Stimulated activated CD8-positive, alpha-beta memory T cell treated with anti-CD3 and anti-CD28 coated beads, Interleukin-15, amount 100 ng/mL, for 4 hours (primary cell): ENCODE measurements around the gene GALNT9.
"Not testable (repeated sequence)": the region's sequence is repeated elsewhere in the genome, so short reads cannot be mapped to it uniquely, and the experiment has no call there.

Experiments used
- DNase-seq, 2 donors: peaks; one replicate each; pipeline ENCODE4 v3.0.0-alpha.2; 2020; ENCODE audit warnings: low read depth in 2 of 2

The GALNT9 gene

DNA sequence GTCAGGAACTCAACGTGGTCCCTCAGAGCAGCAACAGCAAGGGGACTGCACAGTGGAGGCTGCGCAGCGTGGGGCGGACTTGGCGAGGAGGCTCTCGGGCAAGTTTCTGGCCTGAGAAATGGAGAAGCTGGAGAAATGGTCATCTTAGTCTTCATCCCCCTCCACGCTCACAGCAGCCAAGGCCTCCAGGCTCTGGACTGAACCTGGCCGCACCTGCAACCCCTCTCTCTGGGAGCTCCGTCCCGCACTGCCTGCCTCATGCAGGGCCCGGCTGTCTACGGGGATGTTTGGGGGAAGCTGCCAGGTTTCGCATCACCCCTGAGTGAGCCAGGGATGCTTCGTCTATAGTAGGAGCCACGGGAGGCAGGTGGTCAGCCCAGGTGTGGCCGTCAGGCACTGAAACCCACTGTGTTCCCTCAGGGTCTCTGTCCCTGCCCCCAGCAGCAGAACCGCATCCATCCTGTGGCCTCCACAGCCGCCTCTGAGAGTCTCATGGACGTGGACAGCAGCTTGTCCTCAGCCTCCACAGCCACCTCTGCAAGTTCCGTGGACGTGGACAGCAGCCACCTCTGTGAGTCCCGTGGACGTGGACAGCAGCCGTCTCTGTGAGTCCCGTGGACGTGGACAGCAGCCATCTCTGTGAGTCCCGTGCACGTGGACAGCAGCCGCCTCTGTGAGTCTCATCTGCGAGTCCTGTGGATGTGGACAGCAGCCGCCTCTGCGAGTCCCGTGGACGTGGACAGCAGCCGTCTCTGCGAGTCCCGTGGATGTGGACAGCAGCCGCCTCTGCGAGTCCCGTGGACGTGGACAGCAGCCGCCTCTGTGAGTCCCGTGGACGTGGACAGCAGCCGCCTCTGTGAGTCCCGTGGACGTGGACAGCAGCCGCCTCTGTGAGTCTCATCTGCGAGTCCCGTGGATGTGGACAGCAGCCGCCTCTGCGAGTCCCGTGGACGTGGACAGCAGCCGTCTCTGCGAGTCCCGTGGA lies 29.1 kb upstream of the GALNT9 start:
- not testable (repeated sequence) for DNase-seq

DNA sequence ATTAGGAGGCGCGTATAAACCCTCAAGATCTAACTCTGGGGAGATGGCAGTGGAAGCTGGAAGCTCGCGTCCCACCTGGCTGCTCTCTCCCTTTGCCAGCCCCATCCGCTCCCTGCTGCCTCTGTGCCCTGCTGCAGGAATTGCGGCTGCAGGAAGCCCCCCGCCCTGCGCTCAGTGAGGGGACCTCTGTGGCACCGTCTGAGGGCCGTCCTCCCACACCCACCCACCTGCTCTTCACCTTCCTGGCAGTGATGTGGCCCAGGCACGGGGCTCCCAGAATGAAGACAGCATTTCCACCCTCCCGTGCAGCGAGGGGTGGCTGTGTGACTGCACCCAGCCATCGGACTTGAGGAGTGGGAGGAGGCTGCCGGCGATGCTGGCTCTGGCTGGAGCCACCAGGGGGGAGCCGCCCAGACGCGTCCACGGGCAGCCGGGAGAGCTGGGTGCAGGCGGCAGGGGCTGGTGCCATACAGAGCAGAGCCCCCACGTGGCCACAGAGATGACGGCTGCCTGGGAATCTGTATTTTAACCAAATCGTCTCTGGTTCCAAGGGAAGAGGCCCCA lies 28.3 kb upstream of the GALNT9 start:
- no peak for DNase-seq

DNA sequence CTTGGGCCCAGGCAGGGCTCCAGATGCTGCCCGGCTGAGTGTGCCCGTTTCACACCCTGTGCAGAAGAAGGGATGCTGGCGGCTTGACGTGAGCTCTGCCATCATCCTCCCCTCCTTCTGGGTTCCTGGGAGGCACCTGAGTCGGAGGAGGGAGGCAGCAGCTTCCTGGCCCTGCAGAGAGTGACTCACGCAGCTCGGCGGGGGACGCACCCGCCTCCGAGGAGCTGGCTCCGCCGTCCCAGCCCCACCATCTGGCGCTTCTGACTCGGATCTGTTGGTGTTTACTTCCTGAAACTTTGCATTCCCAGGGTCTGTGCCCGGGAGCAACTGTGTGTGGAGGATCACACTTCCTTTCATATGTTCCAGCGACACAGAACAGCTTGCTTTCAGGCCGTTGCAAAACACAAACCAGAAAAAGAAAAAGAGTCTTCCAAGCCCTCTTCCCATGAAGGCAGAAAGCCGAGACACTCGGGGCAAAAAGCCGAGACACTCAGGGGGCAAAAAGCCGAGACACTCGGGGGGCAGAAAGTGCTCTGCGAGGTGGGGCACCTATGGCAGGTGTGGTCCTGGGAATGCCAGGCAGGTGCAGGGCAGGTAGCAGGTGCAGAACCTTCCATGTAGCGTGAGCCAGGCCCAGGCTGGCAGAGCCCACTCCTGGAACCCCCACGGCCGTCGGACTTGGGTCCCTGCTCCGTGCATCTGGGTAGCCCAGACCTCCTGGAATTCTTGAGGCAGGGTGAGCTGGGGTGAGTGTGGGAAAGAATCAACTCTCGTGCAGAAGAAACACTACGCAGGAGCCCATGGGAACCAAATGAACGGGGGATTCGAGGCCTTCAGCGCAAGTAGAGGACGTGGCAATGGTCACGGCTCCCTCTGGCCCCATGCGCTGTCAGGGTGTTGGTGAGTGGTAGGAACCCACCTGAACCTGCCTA lies 27.6 kb upstream of the GALNT9 start:
- DNase-seq, result no peak

DNA sequence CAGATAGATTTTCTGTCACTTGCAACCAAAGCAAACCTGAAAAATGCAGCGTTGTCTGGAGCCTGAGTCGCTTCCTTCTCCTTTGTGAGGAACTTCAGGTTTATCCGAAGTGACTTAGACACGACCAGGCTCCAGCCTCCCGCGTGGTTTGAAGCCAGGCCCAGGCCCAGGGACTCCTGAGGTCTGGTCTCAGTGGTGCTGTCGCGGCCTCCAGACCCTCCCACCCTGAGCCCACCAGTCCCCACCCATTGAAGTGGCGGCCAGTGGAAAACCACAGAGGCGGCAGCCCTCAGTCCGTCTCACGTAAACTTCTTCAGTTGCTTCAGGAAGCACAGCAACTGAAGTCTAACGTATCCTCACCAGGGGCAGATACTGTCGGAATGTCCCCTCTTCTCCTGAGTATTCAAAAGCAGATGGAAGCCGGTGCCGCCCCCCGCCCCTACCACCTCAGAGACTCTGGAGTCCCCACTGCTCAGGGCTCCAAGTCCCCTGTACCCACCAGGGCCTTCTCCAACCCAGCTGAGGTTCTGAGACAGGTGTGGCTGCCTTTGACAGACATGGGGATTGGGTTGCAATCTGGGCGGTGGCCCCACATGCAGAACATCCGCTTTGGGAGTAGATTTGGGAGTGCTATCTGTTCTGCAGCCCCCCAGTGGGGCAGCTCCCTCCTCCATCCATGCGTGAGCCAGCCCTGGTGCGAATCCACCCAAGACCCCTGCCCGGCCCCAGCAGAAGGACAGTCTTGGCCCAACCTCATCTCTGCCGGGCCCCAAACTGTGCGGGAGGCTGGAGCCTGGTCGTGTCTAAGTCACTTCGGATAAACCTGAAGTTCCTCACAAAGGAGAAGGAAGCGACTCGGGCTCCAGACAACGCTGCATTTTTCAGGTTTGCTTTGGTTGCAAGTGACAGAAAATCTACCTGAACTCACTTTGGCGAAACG lies 26.6 kb upstream of the GALNT9 start:
- DNase-seq, result no peak

DNA sequence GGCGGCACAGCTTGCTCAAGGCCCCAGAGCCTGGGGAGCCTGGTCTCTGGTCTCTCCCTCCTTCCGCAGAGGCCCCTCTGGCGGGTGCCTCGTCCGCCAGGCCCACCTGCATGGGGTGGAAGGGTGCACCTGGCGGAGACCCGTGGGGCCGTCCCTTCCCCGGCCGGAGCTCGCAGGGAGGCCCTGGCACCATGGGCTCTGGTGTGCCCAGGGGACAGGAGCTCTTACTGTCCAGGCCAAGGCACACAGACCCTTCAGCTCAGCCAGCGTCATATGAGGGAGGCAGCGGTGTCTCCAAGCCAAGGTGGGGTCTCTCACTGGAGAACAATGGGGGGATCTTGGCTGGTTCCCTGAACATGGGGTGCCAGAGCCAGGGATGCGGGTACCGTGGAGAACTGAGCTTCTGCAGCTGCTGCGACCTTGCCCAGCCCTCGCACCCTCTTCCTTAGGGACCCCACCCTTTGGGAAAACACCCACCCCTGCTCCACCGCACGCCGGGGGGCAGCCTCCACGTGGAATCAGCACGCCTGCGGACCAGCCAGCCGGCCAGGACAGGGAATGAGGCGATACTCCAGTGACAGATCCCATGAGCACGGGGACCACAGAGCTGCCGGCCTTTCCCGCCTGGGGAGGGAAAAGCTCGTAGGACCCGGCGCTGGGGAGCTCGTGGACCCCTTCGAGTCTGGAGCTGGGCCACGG lies 25.7 kb upstream of the GALNT9 start:
- DNase-seq, result no peak

DNA sequence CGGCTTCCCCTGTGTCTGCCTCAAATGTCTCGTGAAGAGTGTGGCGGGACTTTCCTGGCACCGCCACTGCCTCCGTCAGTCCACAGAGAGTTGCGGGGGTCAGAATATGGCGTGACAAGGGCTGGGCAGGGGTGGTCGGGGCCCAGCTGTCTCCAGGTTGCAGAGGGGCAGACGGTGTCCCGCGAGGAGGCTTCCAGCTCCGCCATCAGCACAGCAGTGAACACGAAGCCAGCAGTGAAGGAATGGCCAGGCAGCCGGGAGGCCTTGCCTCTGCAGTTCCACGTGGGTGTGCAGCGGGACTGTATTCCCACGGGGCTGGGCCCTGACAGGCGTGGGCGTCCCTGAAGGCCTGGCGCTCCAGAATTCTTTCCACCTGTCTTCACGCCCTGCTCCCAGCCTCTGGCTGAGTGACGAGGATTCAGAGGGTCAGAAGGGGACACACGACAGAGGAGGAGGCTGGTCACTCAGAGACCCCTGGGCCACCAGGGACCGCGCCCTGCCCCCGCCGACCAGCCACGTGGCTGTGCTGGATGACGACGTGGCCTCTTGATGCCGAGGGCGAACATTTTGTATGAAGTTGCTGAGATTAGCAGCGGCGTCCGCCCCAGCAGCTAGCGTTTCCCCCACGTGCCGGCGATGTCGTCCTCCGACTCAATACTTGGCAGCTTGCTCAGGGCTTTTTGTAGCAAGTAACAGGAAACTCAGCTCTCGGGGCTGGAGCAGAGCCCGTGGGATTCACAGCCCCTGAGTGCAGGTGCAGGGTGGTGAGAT lies 25.0 kb upstream of the GALNT9 start:
- no peak for DNase-seq

DNA sequence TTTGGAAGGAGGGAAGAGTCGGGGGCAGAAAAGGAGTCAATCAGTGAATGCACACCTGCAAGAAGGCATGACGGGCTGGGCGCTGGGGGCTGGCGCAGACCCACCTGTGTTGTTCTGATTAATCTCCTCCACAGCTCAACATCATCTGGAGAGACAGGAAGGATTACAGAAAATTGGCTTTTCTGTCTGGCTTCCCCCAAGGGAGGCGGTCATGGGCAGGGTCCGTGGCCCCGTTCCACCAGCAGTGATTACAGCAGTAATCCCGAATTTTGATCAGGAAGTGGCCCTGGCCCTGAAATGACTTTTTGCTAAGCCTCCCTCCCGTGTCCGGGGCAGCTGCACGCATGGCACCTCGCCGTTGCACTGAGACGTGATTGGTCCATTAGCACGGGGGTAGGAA lies 24.4 kb upstream of the GALNT9 start:
- DNase-seq, result no peak

DNA sequence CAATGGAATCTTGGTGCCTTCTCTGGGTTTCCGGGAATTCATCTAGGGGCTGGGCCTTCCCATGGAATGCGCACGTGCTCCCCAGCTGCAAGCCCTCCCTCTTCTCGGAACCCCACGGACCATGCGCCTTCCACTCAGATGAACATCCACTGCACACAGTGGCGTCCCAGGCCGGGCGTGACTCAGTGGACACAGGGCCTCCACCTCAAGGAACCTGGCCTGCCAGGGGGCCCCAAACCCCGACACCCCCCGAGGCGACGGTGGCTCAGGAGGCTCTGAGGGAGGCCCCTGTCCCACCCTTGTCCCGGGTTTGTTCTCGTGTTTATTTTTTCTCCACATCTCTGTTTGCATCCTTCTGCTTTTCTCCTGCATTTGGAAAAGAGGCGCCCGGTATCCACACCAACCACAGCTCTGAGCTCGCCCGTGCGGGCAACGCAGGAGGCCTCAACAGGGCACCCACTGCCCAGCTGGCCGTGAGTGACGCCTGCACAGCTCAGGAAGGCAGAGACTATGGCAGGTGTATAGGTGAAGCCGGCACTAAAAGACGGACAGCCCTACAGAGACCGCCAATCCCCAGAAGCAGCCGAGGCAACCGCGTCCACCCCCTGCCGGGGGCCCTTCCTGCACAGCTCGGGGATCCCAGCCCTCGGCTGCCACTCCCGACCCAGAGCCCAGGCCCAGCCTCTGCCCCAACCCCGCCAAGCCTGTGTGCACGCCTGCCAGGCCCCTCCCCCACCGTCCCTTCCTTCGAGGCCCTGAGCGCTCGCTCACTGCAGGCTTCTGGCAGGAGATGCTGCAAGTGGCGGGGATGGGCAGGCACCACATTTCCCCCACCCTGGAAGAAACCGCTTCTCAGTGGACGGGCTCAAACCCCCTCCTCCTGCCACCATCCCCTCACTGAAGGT lies 23.8 kb upstream of the GALNT9 start:
- no peak for DNase-seq

DNA sequence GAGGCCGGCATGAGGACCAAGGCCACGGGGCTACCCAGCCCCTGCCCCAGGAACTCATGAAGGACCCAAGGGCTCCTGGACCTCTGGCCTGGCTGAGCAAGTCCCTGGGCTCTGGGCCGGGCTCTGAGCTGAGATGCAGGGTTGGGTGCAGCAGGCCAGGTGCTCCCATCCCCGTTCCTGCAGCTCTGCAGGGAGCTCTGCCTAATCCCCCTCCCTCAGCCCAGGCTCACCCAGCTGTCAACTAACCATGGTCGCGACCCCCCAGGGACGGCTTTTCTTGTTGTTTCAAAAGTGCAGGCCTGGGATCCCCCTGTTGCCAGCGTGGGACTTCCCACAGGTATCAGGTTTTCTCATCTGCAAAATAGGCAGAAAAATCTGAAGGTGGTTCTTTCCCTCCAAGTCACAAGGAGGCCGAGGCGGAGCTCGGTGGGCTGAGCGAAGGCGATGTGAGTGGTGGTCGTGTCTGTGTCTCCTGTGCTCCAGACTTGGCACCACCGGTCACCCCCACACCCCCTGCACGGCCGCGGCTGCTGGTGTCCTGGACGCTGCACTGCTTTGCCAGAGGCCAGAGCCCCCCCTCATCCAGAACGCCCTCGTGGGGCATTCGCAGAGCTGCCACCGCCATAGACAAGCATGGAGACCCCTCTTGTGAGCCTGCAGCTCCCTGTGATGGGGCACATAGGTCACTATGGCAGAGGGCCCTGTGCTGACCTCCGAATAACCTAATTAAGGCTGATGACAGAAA lies 22.5 kb upstream of the GALNT9 start:
- DNase-seq, result no peak

DNA sequence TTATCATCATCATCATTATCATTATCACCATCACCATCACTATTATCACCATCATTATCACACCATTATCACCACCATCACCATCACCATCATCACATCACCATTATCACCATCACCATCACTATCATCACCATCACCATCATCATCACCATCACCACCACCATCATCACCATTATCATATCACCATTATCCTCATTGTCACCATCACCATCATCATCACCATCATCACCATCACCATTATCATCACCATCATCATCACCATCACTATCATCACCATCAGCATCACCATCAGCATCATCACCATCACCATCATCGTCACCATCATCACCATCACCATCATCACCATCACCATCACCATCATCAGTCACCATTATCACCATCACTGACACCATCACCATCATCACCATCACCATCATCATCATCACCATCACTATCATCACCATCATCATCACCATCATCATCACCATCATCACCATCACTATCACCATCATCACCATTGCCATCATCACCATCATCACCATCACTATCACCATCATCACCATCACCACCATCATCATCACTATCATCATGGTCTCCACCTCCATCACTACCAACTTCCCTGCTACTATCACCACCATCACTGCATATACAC lies 20.2 kb upstream of the GALNT9 start:
- DNase-seq, result no peak

DNA sequence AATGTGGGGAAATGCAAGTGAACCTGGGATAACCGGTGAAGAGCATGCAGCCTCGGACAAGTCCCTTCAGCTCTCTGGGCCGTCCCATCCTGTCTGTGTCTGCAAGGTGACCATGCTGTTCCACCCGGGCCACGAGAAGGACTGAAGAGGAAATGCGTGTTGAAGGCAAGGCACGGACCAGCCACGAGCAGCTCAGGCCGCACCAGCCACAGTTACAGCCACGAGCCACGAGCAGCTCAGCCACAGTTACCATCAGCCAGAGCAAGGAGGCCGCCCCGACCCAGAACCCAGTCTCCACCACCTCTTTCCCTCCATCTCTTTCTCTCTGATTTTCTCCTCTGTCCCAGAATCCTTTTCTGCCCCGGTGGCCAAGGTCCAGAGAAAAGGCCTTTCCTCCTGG lies 18.8 kb upstream of the GALNT9 start:
- DNase-seq, result no peak

DNA sequence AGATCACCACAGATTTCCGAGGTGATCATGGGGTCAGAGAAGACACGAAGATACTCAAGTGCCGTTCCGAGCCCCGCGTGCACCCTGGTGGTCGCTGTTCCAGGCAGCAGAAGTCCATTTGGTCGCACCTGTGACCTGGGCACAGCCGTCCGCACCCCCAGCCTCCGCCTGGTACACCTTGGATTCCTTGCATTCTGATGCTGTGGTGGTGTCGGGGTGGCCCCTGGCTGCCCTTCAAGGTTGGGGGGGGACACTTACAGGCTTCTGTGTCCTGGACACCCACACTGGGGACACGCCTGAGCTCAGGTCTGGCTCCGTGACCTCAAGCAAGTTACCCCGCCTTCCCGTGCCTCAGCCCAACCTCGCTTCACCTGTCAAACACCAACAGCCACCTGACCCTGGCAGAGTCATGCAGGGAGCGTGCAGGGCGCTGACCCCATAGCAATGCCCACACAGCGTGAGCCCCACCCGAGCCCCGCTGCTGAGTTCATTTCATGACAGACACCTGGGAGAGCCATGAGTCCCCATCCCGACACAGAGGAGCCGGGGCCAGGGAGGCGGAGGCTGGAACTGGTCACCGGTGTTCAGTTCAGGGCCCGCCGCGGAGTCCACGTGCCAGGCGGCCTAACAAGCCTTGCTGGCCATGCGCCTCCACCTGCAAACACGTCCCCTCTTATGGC lies 17.9 kb upstream of the GALNT9 start:
- no peak for DNase-seq

DNA sequence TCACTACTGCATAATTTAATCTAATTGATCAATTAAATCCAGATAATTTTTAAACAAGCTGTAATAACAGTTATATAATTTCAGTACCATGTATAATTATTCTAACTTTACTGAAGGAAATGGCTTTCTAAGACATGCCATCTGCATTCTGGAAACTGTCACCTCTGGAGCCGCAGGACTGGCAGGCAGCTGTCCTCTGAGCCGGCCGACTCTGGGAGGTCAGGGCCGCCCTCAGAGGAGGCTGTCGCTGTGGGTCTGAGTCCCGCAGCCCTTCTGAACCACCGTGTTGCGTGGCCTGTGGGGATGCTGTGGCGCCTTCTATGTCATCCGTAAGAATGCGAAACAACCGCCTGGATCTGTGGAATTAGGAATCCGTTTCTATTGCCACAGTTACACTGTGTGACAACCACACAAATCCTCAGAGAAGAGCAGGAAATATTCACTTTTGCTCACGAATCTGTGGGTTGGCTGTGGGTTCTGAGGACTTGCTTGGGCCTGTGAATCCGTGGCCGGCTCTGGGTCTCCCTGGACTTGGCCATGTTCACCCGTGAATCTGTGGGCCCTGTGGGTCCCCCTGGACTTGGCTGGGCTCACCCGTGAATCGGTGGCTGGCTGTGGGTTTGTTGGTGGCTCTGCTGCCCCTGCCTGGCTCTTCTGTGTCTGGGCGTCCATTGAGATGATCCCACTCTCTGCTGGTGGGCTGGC lies 17.2 kb upstream of the GALNT9 start:
- no peak for DNase-seq

DNA sequence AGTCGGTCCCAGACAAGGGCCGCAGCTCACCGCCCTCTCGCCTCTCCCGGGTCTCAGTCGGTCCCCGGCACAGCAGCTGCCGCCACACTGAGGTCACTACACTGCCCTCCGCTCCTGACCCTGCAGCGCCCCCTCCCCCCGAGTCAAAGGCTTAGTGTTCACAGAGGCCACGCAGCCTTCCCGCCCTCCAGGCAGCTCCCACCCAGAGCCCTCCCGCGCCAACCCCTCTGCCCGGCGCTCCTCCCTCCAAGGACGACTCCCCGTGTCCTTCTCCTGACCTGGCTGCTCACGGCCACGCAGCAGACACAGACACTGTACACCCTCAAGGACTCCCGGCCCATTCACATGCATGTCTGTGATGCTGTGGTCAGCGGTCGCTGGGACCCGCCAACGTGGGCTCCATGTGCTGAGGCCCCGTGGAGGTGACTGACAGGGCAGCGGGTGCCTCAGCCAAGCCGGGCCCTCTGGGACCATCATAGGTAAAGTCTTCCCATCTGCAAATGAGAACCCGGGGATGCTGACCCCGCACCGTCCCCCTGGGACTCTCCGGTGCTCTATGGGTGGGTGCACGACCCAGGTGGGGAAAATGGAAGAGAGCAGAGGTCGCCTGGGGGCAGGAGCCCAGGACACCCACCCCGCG lies 16.3 kb upstream of the GALNT9 start:
- no peak for DNase-seq

DNA sequence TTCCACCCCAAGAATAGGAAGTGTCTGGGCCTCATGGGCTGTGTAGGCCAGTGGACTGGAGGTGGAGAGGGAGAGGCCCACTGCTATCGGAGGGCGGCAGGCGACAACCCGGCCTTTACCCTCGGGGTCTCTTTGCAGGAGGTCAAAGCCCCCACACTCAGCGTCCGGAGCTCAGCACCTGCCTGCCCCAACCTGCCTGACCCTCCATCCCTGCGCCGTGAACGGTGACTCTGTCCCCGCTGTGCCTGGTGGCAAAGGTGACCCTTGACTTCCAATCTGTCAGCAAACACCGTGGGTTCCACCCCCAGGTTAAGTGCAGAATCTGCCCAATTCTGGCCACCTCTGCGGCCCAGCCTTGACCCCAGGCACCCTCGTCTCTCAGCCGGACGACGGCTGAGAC lies 15.7 kb upstream of the GALNT9 start:
- no peak for DNase-seq

DNA sequence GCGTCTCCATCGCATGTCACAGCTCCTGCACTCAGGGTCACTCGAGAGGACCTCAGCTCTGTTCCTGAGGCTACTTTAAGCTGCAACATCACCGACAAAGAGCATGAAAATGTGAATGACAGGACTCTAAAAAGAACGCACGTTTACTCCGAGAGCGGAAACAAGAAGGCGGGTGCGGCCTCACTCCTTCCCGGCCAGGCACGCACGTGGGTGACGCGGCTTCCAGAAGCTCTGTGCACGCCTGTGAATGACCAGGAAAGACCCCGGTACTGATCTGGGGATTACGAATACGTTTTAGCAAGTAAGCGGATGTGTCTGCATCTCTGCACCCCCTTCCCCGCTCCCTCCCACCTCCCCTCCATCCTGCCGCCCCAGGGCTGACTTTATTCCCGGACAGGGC lies 15.2 kb upstream of the GALNT9 start:
- DNase-seq, result no peak
